GM18498 (cell line): Measurements from ENCODE around the gene PPP1R1B.

Experiments
- ATAC-seq: cut with Tn5 transposase; IDR thresholded peaks from one replicate; pipeline ENCODE4 v1.9.1; 2021; ENCODE audit warnings: mild to moderate bottlenecking, moderate library complexity; ENCODE audit not compliant: unreplicated experiment

The PPP1R1B gene

GRCh38 chr17:39631403-39631802 is 4.7 kb downstream of the PPP1R1B start:
- ATAC-seq: no peak

GRCh38 chr17:39632153-39632941 is 5.6 kb downstream of the PPP1R1B start:
- no peak for ATAC-seq

GRCh38 chr17:39633570-39634183 is 6.9 kb downstream of the PPP1R1B start:
- ATAC-seq: no peak

GRCh38 chr17:39634384-39634871 is 7.7 kb downstream of the PPP1R1B start:
- no peak for ATAC-seq

- no peak for ATAC-seq
Measured at GRCh38 chr17:39635614-39636176, 8.9 kb downstream of the PPP1R1B start.

- ATAC-seq: no peak
Measured at GRCh38 chr17:39636587-39636926, 9.8 kb downstream of the PPP1R1B start.

GRCh38 chr17:39636927-39637736 is 10.4 kb downstream of the PPP1R1B start, which contains the start of gene STARD3:
STARD3 (plus strand) TSS chr17:39637144; CDS start chr17:39653532, 16,388 bp downstream.
- peak; percentile 82 for ATAC-seq

- ATAC-seq: no peak
Measured at GRCh38 chr17:39638317-39638716, 11.6 kb downstream of the PPP1R1B start.

- ATAC-seq: no peak
Measured at GRCh38 chr17:39639043-39639442, 12.3 kb downstream of the PPP1R1B start.

- no peak for ATAC-seq
Measured at GRCh38 chr17:39639566-39640458, 13.1 kb downstream of the PPP1R1B start.

GRCh38 chr17:39640591-39641031 is 13.9 kb downstream of the PPP1R1B start:
- no peak for ATAC-seq

- ATAC-seq: no peak
Measured at GRCh38 chr17:39641097-39641496, 14.3 kb downstream of the PPP1R1B start.

GRCh38 chr17:39641883-39642282 is 15.1 kb downstream of the PPP1R1B start:
- no peak for ATAC-seq

GRCh38 chr17:39642291-39643074 is 15.7 kb downstream of the PPP1R1B start:
- ATAC-seq: no peak

GRCh38 chr17:39643271-39643670 is 16.5 kb downstream of the PPP1R1B start:
- no peak for ATAC-seq

- ATAC-seq: no peak
Measured at GRCh38 chr17:39647256-39647655, 20.5 kb downstream of the PPP1R1B start.

- ATAC-seq: no peak
Measured at GRCh38 chr17:39648616-39649366, 22.0 kb downstream of the PPP1R1B start.

GRCh38 chr17:39650121-39650579 is 23.4 kb downstream of the PPP1R1B start:
- no peak for ATAC-seq
